Left lung (tissue), 14 donors: Measurements from ENCODE around the gene SPR. TPM values are rescaled to one million over a fixed set of nuclear protein-coding genes. Genes with fewer than 3 reads are reported as not detected.

ENCODE experiments used
- ATAC-seq: fragments of 200-7000 bp; cut with Tn5 transposase; one replicate; pipeline ENCODE4 v1.9.1; 2020; ENCODE audit warnings: moderate library complexity
- DNase-seq, 4 donors: peaks; one replicate each; pipeline ENCODE4 v3.0.0-alpha.2; 2013 to 2020
- H3K27ac ChIP-seq, 2 donors: fragments of 200-600 bp; sonication (generic) in 1 of 2; one replicate each; pipeline versions ENCODE4 v1.5.0 to v1.8.0; 2020 to 2021
- H3K27me3 ChIP-seq, 2 donors: fragments of 200-600 bp; sonication (generic) in 1 of 2; one replicate each; pipeline versions ENCODE4 v1.5.0 to v1.8.0; 2020 to 2021
- H3K36me3 ChIP-seq, 2 donors: fragments of 200-600 bp; sonication (generic) in 1 of 2; one replicate each; pipeline versions ENCODE4 v1.5.0 to v1.8.0; 2020 to 2021
- H3K4me1 ChIP-seq, 2 donors: fragments of 200-600 bp; one replicate each; pipeline ENCODE4 v1.8.0; 2021
- H3K4me3 ChIP-seq, 2 donors: fragments of 200-600 bp; sonication (generic) in 1 of 2; one replicate each; pipeline versions ENCODE4 v1.5.0 to v1.8.0; 2020 to 2021; ENCODE audit warnings: mild to moderate bottlenecking in 1 of 2
- H3K9me3 ChIP-seq, 2 donors: fragments of 200-600 bp; sonication (generic) in 1 of 2; one replicate each; pipeline versions ENCODE4 v1.5.0 to v1.8.0; 2020 to 2021
- intact Hi-C, 2 donors: fragments of 100-400 bp; cut with DNase I; formaldehyde crosslinking; loops; one replicate each; pipeline versions ENCODE4 v1.11.2 to v1.14.2; 2022
- long read RNA-seq, 12 donors: library from polyadenylated mRNA in 2 of 12; unstranded in 2 of 12; transcript quantifications; one replicate each; pipeline ENCODE4 v2.0.0 and lab custom pipeline, GENCODE V29; 2019 to 2026
- polyA plus RNA-seq, 6 donors: library from polyadenylated mRNA; unstranded; fragments of 120-200 nt; gene quantifications; one replicate each; pipeline ENCODE4 v1.2.1, GENCODE V29; 2013; ENCODE audit not compliant: insufficient read length in 6 of 6
- total RNA-seq, 2 donors: library from RNA; stranded (reverse); fragmentation: NEBNext Ultra II Directional; extraction: Animal tissue kit (Norgen Biotek cat#: 25700); gene quantifications; one replicate each; pipeline ENCODE4 v1.2.1, GENCODE V29; 2021
- TF ChIP-seq, protein P1 (sequence below), 2 donors: fragments of 200-600 bp; sonication (generic) in 1 of 2; IDR thresholded peaks; one replicate each; pipeline versions ENCODE4 v1.5.0 to v1.8.0; 2021; ENCODE audit warnings: antibody characterized with exemption in 2 of 2
- donor health status: DM: no; HTN: yes; CAD: no.
- donor health status: DM: no; HTN: no; CAD: no.

SPR gene
- total RNA-seq: 10 to 100 TPM; 38.1 to 41.9 TPM
- 1 to 10 TPM; 5.2 to 7.1 (median 5.5) TPM for polyA plus RNA-seq
- long read RNA-seq, donor 1, transcript SPR-201 (3 exons, 1,480 nt): major isoform, 8 of 9 reads
- long read RNA-seq, donor 1, partial matches to known transcripts: 0 of 9 reads
- long read RNA-seq, donor 1, other reads (novel, unspliced or antisense): 0 of 9 reads
- long read RNA-seq, donor 2, partial matches to known transcripts: 0 of 1 reads
- long read RNA-seq, donor 2, other reads (novel, unspliced or antisense): 0 of 1 reads
- long read RNA-seq, donor 3, partial matches to known transcripts: 0 of 1 reads
- long read RNA-seq, donor 3, other reads (novel, unspliced or antisense): 0 of 1 reads
- long read RNA-seq, donor 4, transcript SPR-201 (3 exons, 1,480 nt): major isoform, 60 of 66 reads
- long read RNA-seq, donor 4, partial matches to known transcripts: 4 of 66 reads
- long read RNA-seq, donor 4, other reads (novel, unspliced or antisense): 2 of 66 reads
- long read RNA-seq, donor 5, partial matches to known transcripts: 0 of 3 reads
- long read RNA-seq, donor 5, other reads (novel, unspliced or antisense): 0 of 3 reads
- long read RNA-seq, donor 6, partial matches to known transcripts: 0 of 1 reads
- long read RNA-seq, donor 6, other reads (novel, unspliced or antisense): 0 of 1 reads
- long read RNA-seq, donor 7, partial matches to known transcripts: 0 of 4 reads
- long read RNA-seq, donor 7, other reads (novel, unspliced or antisense): 0 of 4 reads
- long read RNA-seq, donor 8, partial matches to known transcripts: 0 of 2 reads
- long read RNA-seq, donor 8, other reads (novel, unspliced or antisense): 0 of 2 reads
- long read RNA-seq, donor 9: 0 reads
- long read RNA-seq, donor 10, transcript SPR-201 (3 exons, 1,480 nt): major isoform, 78 of 82 reads
- long read RNA-seq, donor 10, partial matches to known transcripts: 1 of 82 reads
- long read RNA-seq, donor 10, other reads (novel, unspliced or antisense): 2 of 82 reads
- long read RNA-seq, donor 11, partial matches to known transcripts: 0 of 5 reads
- long read RNA-seq, donor 11, other reads (novel, unspliced or antisense): 0 of 5 reads
- long read RNA-seq, donor 12, partial matches to known transcripts: 0 of 2 reads
- long read RNA-seq, donor 12, other reads (novel, unspliced or antisense): 0 of 2 reads

DNA sequence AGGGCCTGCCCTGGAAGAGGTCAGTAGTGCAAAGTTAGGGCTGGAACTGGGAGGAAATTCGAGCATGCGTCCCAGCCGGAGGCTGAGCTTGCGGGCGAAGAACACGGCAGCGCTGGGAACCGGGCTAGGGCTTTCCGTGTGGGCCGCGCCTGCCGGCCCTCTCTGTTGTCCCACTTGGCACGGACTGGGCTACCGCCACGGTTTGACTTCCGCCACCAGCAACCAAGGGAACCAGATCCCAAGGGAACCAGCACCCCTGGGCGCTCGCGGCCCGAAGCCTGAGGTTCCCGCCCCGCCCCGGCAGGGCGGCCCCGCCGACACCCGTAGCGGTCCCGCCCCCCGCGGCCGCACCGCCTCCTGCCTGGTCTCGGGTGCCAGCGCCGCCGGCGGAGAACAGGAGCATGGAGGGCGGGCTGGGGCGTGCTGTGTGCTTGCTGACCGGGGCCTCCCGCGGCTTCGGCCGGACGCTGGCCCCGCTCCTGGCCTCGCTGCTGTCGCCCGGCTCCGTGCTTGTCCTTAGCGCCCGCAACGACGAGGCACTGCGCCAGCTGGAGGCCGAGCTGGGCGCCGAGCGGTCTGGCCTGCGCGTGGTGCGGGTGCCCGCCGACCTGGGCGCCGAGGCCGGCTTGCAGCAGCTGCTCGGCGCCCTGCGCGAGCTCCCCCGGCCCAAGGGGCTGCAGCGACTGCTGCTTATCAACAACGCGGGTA, at the start of gene SPR:
Gene SPR, plus strand, starts transcription at position 377 of the 708 bp plus-strand sequence. Its CDS starts 25 bp downstream, at position 402.
- intact Hi-C loops: no loop called here
- peaks cover 0 to 11% of the 10 kb centered on the region in 2 donors for H3K36me3 ChIP-seq
- H3K9me3 ChIP-seq: no peaks in the 10 kb centered on the region
- TF ChIP-seq, protein P1, sequence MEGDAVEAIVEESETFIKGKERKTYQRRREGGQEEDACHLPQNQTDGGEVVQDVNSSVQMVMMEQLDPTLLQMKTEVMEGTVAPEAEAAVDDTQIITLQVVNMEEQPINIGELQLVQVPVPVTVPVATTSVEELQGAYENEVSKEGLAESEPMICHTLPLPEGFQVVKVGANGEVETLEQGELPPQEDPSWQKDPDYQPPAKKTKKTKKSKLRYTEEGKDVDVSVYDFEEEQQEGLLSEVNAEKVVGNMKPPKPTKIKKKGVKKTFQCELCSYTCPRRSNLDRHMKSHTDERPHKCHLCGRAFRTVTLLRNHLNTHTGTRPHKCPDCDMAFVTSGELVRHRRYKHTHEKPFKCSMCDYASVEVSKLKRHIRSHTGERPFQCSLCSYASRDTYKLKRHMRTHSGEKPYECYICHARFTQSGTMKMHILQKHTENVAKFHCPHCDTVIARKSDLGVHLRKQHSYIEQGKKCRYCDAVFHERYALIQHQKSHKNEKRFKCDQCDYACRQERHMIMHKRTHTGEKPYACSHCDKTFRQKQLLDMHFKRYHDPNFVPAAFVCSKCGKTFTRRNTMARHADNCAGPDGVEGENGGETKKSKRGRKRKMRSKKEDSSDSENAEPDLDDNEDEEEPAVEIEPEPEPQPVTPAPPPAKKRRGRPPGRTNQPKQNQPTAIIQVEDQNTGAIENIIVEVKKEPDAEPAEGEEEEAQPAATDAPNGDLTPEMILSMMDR (IDR thresholded peaks at IDR 0.05): no peak
- H3K4me3 ChIP-seq: peak within 1 kb of the TSS; percentile 71 to 75
- peaks cover 16 to 28% of the 10 kb centered on the region in 2 donors for H3K4me1 ChIP-seq
- peak; percentile 37 to 94 (median 68) for DNase-seq
- peaks cover 0 to 57% of the 10 kb centered on the region in 2 donors for H3K27me3 ChIP-seq
- peak; percentile 95 for ATAC-seq
- peak within 1 kb of the TSS; percentile 86 to 95 for H3K27ac ChIP-seq

DNA sequence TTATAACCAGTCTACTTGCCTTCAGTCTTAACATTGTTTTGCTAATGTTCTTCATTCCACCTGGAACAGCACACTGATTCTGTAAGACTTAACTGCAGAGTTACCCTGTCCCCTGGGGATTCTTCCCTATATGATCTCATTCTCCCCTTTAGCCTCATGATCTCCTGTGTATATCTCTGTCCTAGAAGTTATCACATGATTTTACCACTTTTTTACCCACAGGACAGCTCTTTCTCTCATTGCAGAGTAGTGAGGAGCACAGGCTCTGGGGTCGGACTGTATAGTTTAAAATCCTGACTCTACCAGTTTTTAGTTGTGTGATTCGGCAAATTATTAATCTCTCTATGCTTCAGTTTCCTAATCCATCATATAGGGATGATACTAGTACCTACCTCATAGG, 47.1 kb upstream of the SPR start:
- DNase-seq (no peak), ATAC-seq (no peak)
- Histone ChIP-seq H3K9me3 (no peaks in the 10 kb centered on the region), H3K4me3 (no peak overlapping the region), H3K27ac (no peak overlapping the region), H3K27me3 (no peaks in the 10 kb centered on the region), H3K4me1 (no peaks in the 10 kb centered on the region), H3K36me3 (no peaks in the 10 kb centered on the region)
- TF ChIP-seq, protein P1 (IDR thresholded peaks at IDR 0.05): no peak
- intact Hi-C loops: no loop called here

DNA sequence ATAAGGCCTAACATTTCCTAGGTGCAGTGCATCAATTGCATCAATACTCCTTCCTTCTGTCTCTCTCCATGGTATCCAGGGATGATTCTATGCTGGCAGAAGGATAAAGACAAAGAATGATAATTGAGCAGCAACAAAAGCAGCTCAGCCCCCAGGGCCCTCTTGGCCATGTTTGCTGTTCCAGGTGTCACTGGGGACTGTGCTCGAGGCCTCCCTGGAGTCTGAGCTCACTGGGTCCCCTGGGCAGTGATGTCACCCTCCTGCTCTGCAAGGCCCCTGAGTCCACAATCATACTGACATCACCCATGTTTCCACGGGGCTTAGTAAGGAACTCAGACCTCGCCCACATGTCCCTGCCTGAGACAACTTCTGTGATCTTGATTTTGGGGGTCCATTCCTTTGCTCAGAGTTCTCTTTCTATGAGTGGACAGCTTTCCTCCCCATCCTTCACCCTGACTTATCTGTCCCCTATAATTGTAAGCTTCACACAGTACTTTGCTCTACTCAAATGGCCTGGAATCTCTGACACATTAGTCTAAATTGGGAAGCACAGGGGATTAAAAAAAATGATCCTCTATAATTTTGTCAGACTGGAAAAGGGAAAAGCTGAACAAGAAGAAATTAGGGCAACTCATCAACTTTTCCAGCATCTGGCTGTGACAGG, 45.6 kb upstream of the SPR start:
- no peak overlapping the region for H3K27ac ChIP-seq
- no peaks in the 10 kb centered on the region for H3K36me3 ChIP-seq
- H3K4me1 ChIP-seq: no peaks in the 10 kb centered on the region
- ATAC-seq (no peak), DNase-seq (no peak)
- H3K9me3 ChIP-seq: no peaks in the 10 kb centered on the region
- no peak overlapping the region for H3K4me3 ChIP-seq
- intact Hi-C loops: no loop called here
- H3K27me3 ChIP-seq: no peaks in the 10 kb centered on the region
- TF ChIP-seq, protein P1 (IDR thresholded peaks at IDR 0.05): no peak

DNA sequence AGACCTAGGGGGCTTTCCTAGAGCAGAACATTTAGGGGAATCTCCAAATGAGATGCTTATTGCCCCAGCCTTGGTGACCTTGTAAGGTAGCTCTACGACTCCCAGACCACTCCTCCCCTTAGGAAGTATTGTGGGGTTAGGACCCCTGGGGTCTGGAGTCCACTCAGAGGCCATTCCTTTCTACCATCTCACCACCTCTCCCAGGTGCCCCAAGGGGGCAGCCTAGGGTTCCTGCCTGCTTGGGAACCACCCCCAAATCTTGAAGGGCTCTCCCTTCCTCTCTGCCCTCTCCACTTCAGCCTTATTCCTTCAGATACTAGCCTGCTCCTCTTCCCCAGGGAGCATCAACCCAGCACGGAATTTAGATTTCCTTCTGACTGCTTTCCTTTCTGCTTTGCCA, 43.9 kb upstream of the SPR start:
- Histone ChIP-seq H3K36me3 (no peaks in the 10 kb centered on the region), H3K4me1 (no peaks in the 10 kb centered on the region), H3K9me3 (no peaks in the 10 kb centered on the region), H3K27ac (no peak overlapping the region), H3K27me3 (no peaks in the 10 kb centered on the region), H3K4me3 (no peak overlapping the region)
- TF ChIP-seq, protein P1 (IDR thresholded peaks at IDR 0.05): no peak
- intact Hi-C loops: no loop called here
- ATAC-seq (no peak), DNase-seq (no peak)
